Esophagus squamous epithelium (tissue), 4 donors: ENCODE results near the gene SHC2.

Source experiments
- POLR2A ChIP-seq, 4 donors: fragments of 450-650 bp; IDR thresholded peaks; one replicate each; pipeline ENCODE4 v1.6.1; 2017; ENCODE audit warnings: antibody characterized with exemption in 4 of 4, mild to moderate bottlenecking in 4 of 4, moderate library complexity in 3 of 4
- TF ChIP-seq, protein P1 (sequence below), 6 experiments: fragments of 450-650 bp in 4 of 6; fragments of 200-600 bp in 2 of 6; sonication (generic) in 2 of 6; IDR thresholded peaks; one replicate each; pipeline ENCODE4 v1.5.1; 2016 to 2019; ENCODE audit warnings: antibody characterized with exemption in 6 of 6, mild to moderate bottlenecking in 4 of 6, moderate library complexity in 4 of 6

DNA sequence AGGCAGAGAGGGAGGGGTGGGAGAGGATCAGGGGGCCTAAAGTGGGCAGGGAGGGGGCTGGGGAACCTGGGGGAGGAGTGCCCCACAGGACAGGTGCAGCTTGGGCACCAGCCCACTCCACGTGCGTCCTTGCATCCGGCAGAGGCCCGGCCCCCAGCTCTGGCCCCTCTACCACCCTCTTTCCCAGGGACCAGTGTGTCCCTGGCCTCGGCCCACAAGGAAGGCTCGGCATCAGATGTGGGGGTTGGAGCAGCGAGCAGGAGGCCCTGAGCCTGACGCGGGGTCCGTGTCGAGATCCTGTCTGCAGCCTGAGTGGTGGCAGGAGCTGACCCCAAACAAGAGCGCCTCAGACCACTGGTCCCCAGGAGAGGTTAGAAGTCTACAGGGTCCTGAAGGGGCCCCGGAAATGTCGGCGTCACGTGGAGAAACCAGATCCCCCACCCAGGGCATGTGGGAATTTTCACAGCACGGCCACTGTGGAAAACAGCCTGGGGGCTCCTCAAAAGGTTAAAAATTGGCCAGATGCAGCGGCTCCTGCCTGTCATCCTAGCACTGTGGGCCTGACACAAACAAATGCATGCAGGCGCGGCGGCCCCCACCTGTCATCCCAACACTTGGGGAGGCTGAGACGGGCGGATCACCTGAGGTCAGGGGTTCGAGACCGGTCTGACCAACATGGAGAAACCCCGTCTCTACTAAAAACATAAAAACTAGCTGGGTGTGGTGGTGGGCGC is 21.5 kb downstream of the SHC2 start:
- TF ChIP-seq, protein P1, sequence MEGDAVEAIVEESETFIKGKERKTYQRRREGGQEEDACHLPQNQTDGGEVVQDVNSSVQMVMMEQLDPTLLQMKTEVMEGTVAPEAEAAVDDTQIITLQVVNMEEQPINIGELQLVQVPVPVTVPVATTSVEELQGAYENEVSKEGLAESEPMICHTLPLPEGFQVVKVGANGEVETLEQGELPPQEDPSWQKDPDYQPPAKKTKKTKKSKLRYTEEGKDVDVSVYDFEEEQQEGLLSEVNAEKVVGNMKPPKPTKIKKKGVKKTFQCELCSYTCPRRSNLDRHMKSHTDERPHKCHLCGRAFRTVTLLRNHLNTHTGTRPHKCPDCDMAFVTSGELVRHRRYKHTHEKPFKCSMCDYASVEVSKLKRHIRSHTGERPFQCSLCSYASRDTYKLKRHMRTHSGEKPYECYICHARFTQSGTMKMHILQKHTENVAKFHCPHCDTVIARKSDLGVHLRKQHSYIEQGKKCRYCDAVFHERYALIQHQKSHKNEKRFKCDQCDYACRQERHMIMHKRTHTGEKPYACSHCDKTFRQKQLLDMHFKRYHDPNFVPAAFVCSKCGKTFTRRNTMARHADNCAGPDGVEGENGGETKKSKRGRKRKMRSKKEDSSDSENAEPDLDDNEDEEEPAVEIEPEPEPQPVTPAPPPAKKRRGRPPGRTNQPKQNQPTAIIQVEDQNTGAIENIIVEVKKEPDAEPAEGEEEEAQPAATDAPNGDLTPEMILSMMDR (IDR thresholded peaks at IDR 0.05): no peak
- TF ChIP-seq POLR2A (IDR thresholded peaks at IDR 0.05): no peak
